OCI-LY7 (cell line): ENCODE measurements around the gene CASK. TPM values are rescaled to one million over a fixed set of nuclear protein-coding genes. Genes with fewer than 3 reads are reported as not detected.

ENCODE experiments used
- BruUV-seq: library from RNA; stranded (reverse); fragments of 400-500 nt; replicated peaks from 2 replicates; lab custom pipeline; 2021; lab: Mats Ljungman, UMichigan
- CTCF ChIA-PET: fragments of 300-600 bp; sonication (Branson Sonifier 250); formaldehyde crosslinking; loops from one replicate; lab custom pipeline; 2022; ENCODE audit warnings: antibody characterized with exemption; ENCODE audit not compliant: unreplicated experiment; lab: Charles Lee
- POLR2A ChIA-PET: fragments of 300-600 bp; sonication (Branson Sonifier 250); formaldehyde crosslinking; loops from one replicate; lab custom pipeline; 2022; ENCODE audit warnings: antibody characterized with exemption; lab: Charles Lee
- DNase-seq: peaks from one replicate; pipeline ENCODE4 v3.0.0-alpha.2; 2015; ENCODE audit warnings: low spot score
- H2AFZ ChIP-seq: fragments of 200-600 bp; sonication (generic), shearing (Covaris generic); 2 replicates; pipeline ENCODE4 v1.6.1; 2014; ENCODE audit warnings: mild to moderate bottlenecking, antibody characterized with exemption, low read length, moderate library complexity
- H3K27ac ChIP-seq: fragments of 200-600 bp; sonication (generic); 2 replicates; pipeline ENCODE4 v1.5.1; 2014; ENCODE audit warnings: mixed run types, low read depth, mild to moderate bottlenecking, moderate library complexity, low read length, inconsistent platforms; ENCODE audit not compliant: poor library complexity, severe bottlenecking
- H3K36me3 ChIP-seq: fragments of 200-600 bp; sonication (generic); 2 replicates; pipeline ENCODE4 v1.6.1; 2014; ENCODE audit warnings: mild to moderate bottlenecking, antibody characterized with exemption, low read length, moderate library complexity, mixed read lengths; ENCODE audit not compliant: insufficient read depth
- H3K4me1 ChIP-seq: fragments of 200-600 bp; sonication (generic); 2 replicates; pipeline ENCODE4 v1.5.1; 2014; ENCODE audit warnings: mild to moderate bottlenecking, low read length; ENCODE audit not compliant: insufficient read depth, poor library complexity, severe bottlenecking
- H3K4me2 ChIP-seq: fragments of 200-600 bp; sonication (generic); 2 replicates; pipeline ENCODE4 v1.6.1; 2014; ENCODE audit warnings: mild to moderate bottlenecking, low read length
- H3K4me3 ChIP-seq: fragments of 200-600 bp; sonication (generic); 2 replicates; pipeline ENCODE4 v1.5.1; 2014; ENCODE audit warnings: mild to moderate bottlenecking, low read depth, low read length; ENCODE audit not compliant: poor library complexity, severe bottlenecking
- H3K79me2 ChIP-seq: fragments of 200-600 bp; sonication (generic); 2 replicates; pipeline ENCODE4 v1.6.1; 2016; ENCODE audit warnings: low read depth, mild to moderate bottlenecking, low read length, moderate library complexity, mixed read lengths; ENCODE audit not compliant: insufficient read depth
- H3K9me2 ChIP-seq: fragments of 200-600 bp; sonication (generic); 2 replicates; pipeline ENCODE4 v1.6.1; 2016; ENCODE audit warnings: mild to moderate bottlenecking, low read length, mixed read lengths; ENCODE audit not compliant: insufficient read depth
- H3K9me3 ChIP-seq: fragments of 200-600 bp; sonication (generic); 2 replicates; pipeline ENCODE4 v1.6.1; 2014; ENCODE audit warnings: mild to moderate bottlenecking, mixed run types, low read length, mixed read lengths
- H4K20me1 ChIP-seq: fragments of 200-600 bp; sonication (generic); 2 replicates; pipeline ENCODE4 v1.6.1; 2014; ENCODE audit warnings: mild to moderate bottlenecking, antibody characterized with exemption, low read length, moderate library complexity, mixed read lengths; ENCODE audit not compliant: insufficient read depth
- CTCF ChIP-seq: fragments of 200-600 bp; sonication (generic); conservative IDR thresholded peaks from 2 replicates; pipeline ENCODE4 v1.5.1; 2014; ENCODE audit warnings: mild to moderate bottlenecking, antibody characterized with exemption, low read length, moderate library complexity, mixed read lengths
- EZH2phosphoT487 ChIP-seq: fragments of 200-600 bp; sonication (generic); IDR thresholded peaks from 2 replicates; pipeline ENCODE4 v1.6.1; 2018; ENCODE audit warnings: low read depth, borderline replicate concordance, mild to moderate bottlenecking, mixed run types, antibody characterized with exemption, low read length, moderate library complexity, mixed read lengths
- intact Hi-C: fragments of 100-400 bp; cut with micrococcal nuclease; formaldehyde crosslinking; loops from one replicate; pipeline ENCODE4 v1.10.0; 2022; ENCODE audit not compliant: unreplicated experiment
- total RNA-seq, 2 experiments: library from RNA; depleted of rRNA in 1 of 2; stranded (reverse); fragments of >200 nt in 1 of 2; shearing (Covaris generic) in 1 of 2; gene quantifications; 2 replicates each; pipeline ENCODE4 v1.2.3, GENCODE V29; 2014 to 2022

CASK gene
- total RNA-seq, 2 experiments from 2014 or later, result 18.6 to 29.4 TPM

- no peaks in the 10 kb centered on the region for H3K9me2 ChIP-seq
- no peaks in the 10 kb centered on the region for H3K79me2 ChIP-seq
- BruUV-seq, result no TSS peak
- no peak overlapping the region for H3K4me2 ChIP-seq
- H3K36me3 ChIP-seq, result no peaks in the 10 kb centered on the region
- H3K4me3 ChIP-seq, result no peak overlapping the region
- ChIA-PET POLR2A (no interaction called here), CTCF (no interaction called here)
- TF ChIP-seq EZH2phosphoT487 (no peak), CTCF (no peak)
- H3K4me1 ChIP-seq, result peaks cover 11% of the 10 kb centered on the region
- DNase-seq, result no peak
- H3K9me3 ChIP-seq, result no peaks in the 10 kb centered on the region
- no peaks in the 10 kb centered on the region for H4K20me1 ChIP-seq
- intact Hi-C loops, result no loop called here
- H2AFZ ChIP-seq, result no peak overlapping the region
- H3K27ac ChIP-seq, result no peak overlapping the region
Observed at GRCh38 chrX:41621222-41621723, 302.1 kb downstream of the CASK start.

DNA sequence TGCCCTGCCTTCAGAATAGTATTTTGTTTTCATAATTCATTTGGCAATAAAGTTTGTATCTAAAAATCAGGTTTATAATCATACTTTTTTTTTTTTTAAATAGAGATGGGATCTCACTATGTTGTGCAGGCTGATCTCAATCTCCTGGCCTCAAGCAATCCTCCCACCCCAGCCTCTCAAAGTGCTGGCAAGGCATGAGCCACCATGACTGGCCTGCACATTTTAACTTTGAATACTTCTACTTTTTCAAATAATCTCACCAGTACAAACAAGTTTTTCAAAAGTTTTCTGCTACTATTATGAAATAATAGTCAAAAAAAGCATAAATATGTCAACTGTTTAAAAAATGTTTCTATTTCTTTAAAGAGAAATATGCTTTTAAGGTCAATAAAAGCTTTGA lies 304.1 kb downstream of the CASK start:
- Histone ChIP-seq H3K4me2 (no peak overlapping the region), H3K4me3 (no peak overlapping the region), H3K4me1 (peaks cover 11% of the 10 kb centered on the region), H4K20me1 (no peaks in the 10 kb centered on the region), H3K79me2 (no peaks in the 10 kb centered on the region), H3K9me3 (no peaks in the 10 kb centered on the region), H3K9me2 (no peaks in the 10 kb centered on the region), H3K27ac (no peak overlapping the region), H2AFZ (no peak overlapping the region), H3K36me3 (no peaks in the 10 kb centered on the region)
- DNase-seq, result no peak
- ChIA-PET CTCF (no interaction called here), POLR2A (no interaction called here)
- intact Hi-C loops, result no loop called here
- TF ChIP-seq EZH2phosphoT487, result no peak
- TF ChIP-seq CTCF, result no peak
- no TSS peak for BruUV-seq

DNA sequence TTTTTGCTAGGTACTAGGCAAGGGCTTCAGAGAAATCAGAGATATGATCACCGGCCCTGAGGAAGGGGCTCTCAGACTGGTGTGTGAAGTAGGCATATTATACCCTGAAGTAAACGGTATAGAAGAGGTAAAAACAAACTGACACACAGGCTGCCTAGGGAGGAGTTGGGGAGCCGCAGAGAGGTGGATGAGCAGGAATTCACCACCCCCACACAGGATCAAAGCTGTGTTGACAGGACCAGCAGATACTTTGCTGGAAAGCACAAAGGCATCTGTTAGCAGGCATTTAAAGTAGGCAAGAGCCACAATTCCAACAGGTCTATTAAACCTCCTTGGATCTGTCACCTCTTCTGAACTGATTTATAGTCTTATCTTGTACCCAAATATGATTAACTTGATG lies 306.4 kb downstream of the CASK start:
- no peak overlapping the region for H3K27ac ChIP-seq
- H3K4me2 ChIP-seq, result no peak overlapping the region
- peaks cover 11% of the 10 kb centered on the region for H3K4me1 ChIP-seq
- no TSS peak for BruUV-seq
- no peak overlapping the region for H2AFZ ChIP-seq
- H3K9me3 ChIP-seq, result no peaks in the 10 kb centered on the region
- H3K36me3 ChIP-seq, result no peaks in the 10 kb centered on the region
- ChIA-PET CTCF (no interaction called here), POLR2A (no interaction called here)
- H3K79me2 ChIP-seq, result no peaks in the 10 kb centered on the region
- TF ChIP-seq CTCF (no peak), EZH2phosphoT487 (no peak)
- intact Hi-C loops, result no loop called here
- H3K9me2 ChIP-seq, result no peaks in the 10 kb centered on the region
- H4K20me1 ChIP-seq, result no peaks in the 10 kb centered on the region
- H3K4me3 ChIP-seq, result no peak overlapping the region
- no peak for DNase-seq
